ENCODE results near the gene HSP90B1. TPM values are rescaled to one million over a fixed set of nuclear protein-coding genes. Genes with fewer than 3 reads are reported as not detected.

Gene HSP90B1
- total RNA-seq, 2 donors from 2014 or later: 300 to 652 TPM

GRCh38 chr12:103928682-103929045, 1.5 kb upstream of the HSP90B1 start:
- H3K9me3 ChIP-seq: no peaks in the 10 kb centered on the region
- WGBS: 9% methylated on average over 12 of the region's 12 CpGs
- peak overlapping the region; percentile 84 to 92 for H3K27ac ChIP-seq
- DNase-seq (ENCODE audit: low spot score): no peak
- intact Hi-C loops (cut with DNase I): no loop called here
- H3K4me1 ChIP-seq (replicated peaks): no peaks in the 10 kb centered on the region
- peak overlapping the region; percentile 45 to 67 for H3K4me3 ChIP-seq
- TF ChIP-seq, protein P1, sequence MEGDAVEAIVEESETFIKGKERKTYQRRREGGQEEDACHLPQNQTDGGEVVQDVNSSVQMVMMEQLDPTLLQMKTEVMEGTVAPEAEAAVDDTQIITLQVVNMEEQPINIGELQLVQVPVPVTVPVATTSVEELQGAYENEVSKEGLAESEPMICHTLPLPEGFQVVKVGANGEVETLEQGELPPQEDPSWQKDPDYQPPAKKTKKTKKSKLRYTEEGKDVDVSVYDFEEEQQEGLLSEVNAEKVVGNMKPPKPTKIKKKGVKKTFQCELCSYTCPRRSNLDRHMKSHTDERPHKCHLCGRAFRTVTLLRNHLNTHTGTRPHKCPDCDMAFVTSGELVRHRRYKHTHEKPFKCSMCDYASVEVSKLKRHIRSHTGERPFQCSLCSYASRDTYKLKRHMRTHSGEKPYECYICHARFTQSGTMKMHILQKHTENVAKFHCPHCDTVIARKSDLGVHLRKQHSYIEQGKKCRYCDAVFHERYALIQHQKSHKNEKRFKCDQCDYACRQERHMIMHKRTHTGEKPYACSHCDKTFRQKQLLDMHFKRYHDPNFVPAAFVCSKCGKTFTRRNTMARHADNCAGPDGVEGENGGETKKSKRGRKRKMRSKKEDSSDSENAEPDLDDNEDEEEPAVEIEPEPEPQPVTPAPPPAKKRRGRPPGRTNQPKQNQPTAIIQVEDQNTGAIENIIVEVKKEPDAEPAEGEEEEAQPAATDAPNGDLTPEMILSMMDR (IDR thresholded peaks at IDR 0.05): no peak
- TF ChIP-seq POLR2A (IDR thresholded peaks at IDR 0.05) (no peak), POLR2AphosphoS5 (IDR thresholded peaks at IDR 0.05) (no peak)
- H3K27me3 ChIP-seq (replicated peaks; ENCODE audit: insufficient read depth): no peaks in the 10 kb centered on the region
- no peaks in the 10 kb centered on the region for H3K36me3 ChIP-seq

DNA sequence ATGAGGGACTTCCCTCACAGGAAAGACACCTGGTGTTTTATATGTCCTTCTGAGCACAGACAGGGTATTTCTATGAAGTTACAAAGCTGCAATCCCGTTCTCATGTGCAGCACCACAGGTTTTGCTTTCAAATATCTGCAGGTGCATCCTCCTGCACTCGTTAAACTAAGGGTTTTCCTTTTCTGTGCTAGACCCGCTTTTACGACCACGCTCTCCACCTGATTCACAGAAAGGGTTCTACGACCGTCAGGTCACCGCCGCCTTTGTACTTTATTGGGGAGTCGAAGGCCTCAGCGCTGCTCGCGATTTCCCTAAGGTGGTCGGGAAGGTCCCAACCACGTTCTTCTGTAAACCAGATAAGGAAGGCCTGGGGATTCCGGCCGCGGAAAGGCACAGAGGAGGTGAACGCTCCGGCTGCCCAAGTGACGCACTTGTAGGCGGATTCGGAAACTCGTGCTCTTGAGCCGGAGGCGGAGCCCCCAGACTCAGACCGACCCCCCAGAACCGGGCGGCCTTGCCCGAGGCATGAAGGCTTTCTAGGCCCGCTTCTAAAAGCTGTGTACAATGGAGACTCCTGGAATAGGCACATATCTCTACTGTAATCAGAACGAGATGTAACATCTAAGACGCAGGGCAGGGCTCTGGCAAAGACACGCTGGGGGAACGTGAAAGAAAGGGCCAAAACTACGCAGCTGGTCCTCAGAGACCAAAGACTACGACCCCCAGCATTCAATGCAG, 995 bp upstream of the HSP90B1 start:
- peak overlapping the region; percentile 45 to 67 for H3K4me3 ChIP-seq
- DNase-seq (ENCODE audit: low spot score): peak; percentile 90
- 0% methylated on average over 36 of the region's 37 CpGs for WGBS
- H3K36me3 ChIP-seq: no peaks in the 10 kb centered on the region
- TF ChIP-seq, protein P1 (IDR thresholded peaks at IDR 0.05): no peak
- TF ChIP-seq POLR2AphosphoS5 (IDR thresholded peaks at IDR 0.05): peak; percentile 21
- peak; percentile 22 for TF ChIP-seq POLR2A (IDR thresholded peaks at IDR 0.05)
- H3K4me1 ChIP-seq (replicated peaks): no peaks in the 10 kb centered on the region
- H3K27ac ChIP-seq: peak overlapping the region; percentile 84 to 92
- H3K9me3 ChIP-seq: no peaks in the 10 kb centered on the region
- intact Hi-C loops (cut with DNase I): no loop called here
- H3K27me3 ChIP-seq (replicated peaks; ENCODE audit: insufficient read depth): no peaks in the 10 kb centered on the region

DNA sequence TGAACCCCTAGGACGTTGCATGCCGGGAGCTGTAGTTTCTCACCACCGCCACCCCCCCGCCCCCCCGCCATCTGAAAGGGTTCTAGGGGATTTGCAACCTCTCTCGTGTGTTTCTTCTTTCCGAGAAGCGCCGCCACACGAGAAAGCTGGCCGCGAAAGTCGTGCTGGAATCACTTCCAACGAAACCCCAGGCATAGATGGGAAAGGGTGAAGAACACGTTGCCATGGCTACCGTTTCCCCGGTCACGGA, 501 bp upstream of the HSP90B1 start:
- H3K27ac ChIP-seq: peak overlapping the region; percentile 84 to 92
- TF ChIP-seq, protein P1 (IDR thresholded peaks at IDR 0.05): no peak
- TF ChIP-seq POLR2AphosphoS5 (IDR thresholded peaks at IDR 0.05) (no peak), POLR2A (IDR thresholded peaks at IDR 0.05) (no peak)
- no peaks in the 10 kb centered on the region for H3K9me3 ChIP-seq
- peak overlapping the region; percentile 45 to 67 for H3K4me3 ChIP-seq
- no peaks in the 10 kb centered on the region for H3K36me3 ChIP-seq
- H3K27me3 ChIP-seq (replicated peaks; ENCODE audit: insufficient read depth): no peaks in the 10 kb centered on the region
- intact Hi-C loops (cut with DNase I): no loop called here
- WGBS: 2% methylated on average over 18 of the region's 18 CpGs
- no peak for DNase-seq (ENCODE audit: low spot score)
- H3K4me1 ChIP-seq (replicated peaks): no peaks in the 10 kb centered on the region

DNA sequence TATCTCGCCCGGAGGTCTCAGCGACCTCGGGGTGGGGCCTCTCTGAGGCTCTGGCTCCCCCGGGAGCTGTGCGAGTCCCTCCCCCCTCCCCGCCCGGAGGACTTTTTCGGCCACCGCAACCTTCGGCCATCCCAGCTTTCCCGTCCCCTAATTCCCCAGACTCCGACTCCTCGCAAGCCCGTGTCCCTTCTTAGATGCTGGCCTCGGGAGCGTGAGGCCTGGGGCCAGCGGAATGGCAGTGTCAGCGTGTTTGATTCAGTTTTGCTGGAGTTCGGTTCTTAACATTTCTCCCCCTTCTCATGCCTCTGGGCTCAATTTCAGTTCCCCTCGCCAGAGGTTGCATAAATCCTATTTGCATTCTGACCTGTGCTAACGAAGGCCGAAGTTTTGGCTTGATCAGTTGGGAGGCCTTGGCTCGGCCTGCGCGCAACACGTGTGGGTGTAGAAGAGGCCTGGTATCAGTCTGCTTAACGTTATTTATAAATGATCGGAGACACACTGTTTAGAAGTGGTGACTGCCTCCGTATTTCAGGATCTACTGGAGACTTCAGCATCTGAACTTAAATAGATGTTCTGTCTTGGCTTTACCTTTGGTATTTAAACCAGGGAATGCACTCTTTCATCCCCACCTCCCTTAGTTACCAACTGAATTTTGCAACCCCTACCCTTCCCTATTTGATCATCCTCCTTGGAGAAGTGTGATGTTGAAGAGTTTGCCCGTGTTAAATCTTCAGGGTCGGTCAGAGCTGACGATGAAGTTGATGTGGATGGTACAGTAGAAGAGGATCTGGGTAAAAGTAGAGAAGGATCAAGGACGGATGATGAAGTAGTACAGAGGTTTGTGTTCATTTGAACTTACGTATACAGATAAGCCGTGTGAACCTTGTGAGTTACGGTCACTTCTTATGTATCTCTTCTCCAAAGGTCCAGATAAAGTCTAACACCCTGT, 851 bp downstream of the HSP90B1 start:
- Histone ChIP-seq H3K36me3 (no peaks in the 10 kb centered on the region), H3K9me3 (no peaks in the 10 kb centered on the region), H3K4me3 (peak overlapping the region; percentile 67 to 70), H3K4me1 (replicated peaks) (no peaks in the 10 kb centered on the region), H3K27me3 (replicated peaks; ENCODE audit: insufficient read depth) (no peaks in the 10 kb centered on the region), H3K27ac (peak overlapping the region; percentile 79 to 83)
- DNase-seq (ENCODE audit: low spot score): peak; percentile 13
- TF ChIP-seq POLR2AphosphoS5 (IDR thresholded peaks at IDR 0.05): no peak
- no peak for TF ChIP-seq POLR2A (IDR thresholded peaks at IDR 0.05)
- TF ChIP-seq, protein P1 (IDR thresholded peaks at IDR 0.05): no peak
- intact Hi-C loops (cut with DNase I): no loop called here
- WGBS: under 1% methylated on average over 37 of the region's 37 CpGs
